ENCODE results near the gene SND1.

The SND1 gene

GRCh38 chr7:128115821-128116723, 464.1 kb downstream of the SND1 start:
- no peak for DNase-seq (ENCODE audit: low read depth)

- DNase-seq (ENCODE audit: low read depth): no peak
Measured at GRCh38 chr7:128116740-128117139, 464.7 kb downstream of the SND1 start.

- DNase-seq (ENCODE audit: low read depth): no peak
Measured at GRCh38 chr7:128117691-128118090, 465.7 kb downstream of the SND1 start.

- DNase-seq (ENCODE audit: low read depth): no peak
Measured at GRCh38 chr7:128119036-128119435, 467.0 kb downstream of the SND1 start.

GRCh38 chr7:128120116-128120515, 468.1 kb downstream of the SND1 start:
- no peak for DNase-seq (ENCODE audit: low read depth)

GRCh38 chr7:128120976-128121490, 469.0 kb downstream of the SND1 start:
- no peak for DNase-seq (ENCODE audit: low read depth)

- DNase-seq (ENCODE audit: low read depth): no peak
Measured at GRCh38 chr7:128121711-128122530, 469.9 kb downstream of the SND1 start.

GRCh38 chr7:128122576-128123290, 470.7 kb downstream of the SND1 start:
- no peak for DNase-seq (ENCODE audit: low read depth)

GRCh38 chr7:128123291-128124037, 471.5 kb downstream of the SND1 start:
- DNase-seq (ENCODE audit: low read depth): no peak

- DNase-seq (ENCODE audit: low read depth): no peak
Measured at GRCh38 chr7:128124786-128125185, 472.8 kb downstream of the SND1 start.

GRCh38 chr7:128125816-128126215, 473.8 kb downstream of the SND1 start:
- no peak for DNase-seq (ENCODE audit: low read depth)

GRCh38 chr7:128128401-128128800, 476.4 kb downstream of the SND1 start:
- no peak for DNase-seq (ENCODE audit: low read depth)

- no peak for DNase-seq (ENCODE audit: low read depth)
Measured at GRCh38 chr7:128129224-128129864, 477.4 kb downstream of the SND1 start.

- no peak for DNase-seq (ENCODE audit: low read depth)
Measured at GRCh38 chr7:128131115-128131514, 479.1 kb downstream of the SND1 start.

GRCh38 chr7:128131731-128132130, 479.7 kb downstream of the SND1 start:
- DNase-seq (ENCODE audit: low read depth): no peak

- no peak for DNase-seq (ENCODE audit: low read depth)
Measured at GRCh38 chr7:128132426-128133069, 480.6 kb downstream of the SND1 start.

GRCh38 chr7:128135159-128135514, 483.1 kb downstream of the SND1 start:
- no peak for DNase-seq (ENCODE audit: low read depth)

- no peak for DNase-seq (ENCODE audit: low read depth)
Measured at GRCh38 chr7:128135515-128136214, 483.7 kb downstream of the SND1 start.

- DNase-seq (ENCODE audit: low read depth): no peak
Measured at GRCh38 chr7:128136215-128136597, 484.2 kb downstream of the SND1 start.

- no peak for DNase-seq (ENCODE audit: low read depth)
Measured at GRCh38 chr7:128137181-128137580, 485.2 kb downstream of the SND1 start.

All from HS-27A (cell line).